Posterior vena cava (tissue), 2 donors: Measurements from ENCODE around the gene ZNF417. TPM values are rescaled to one million over a fixed set of nuclear protein-coding genes. Genes with fewer than 3 reads are reported as not detected.
"Not testable (repeated sequence)": the region's sequence is repeated elsewhere in the genome, so short reads cannot be mapped to it uniquely, and the experiment has no call there.

Experiments used
- DNase-seq: peaks from one replicate; pipeline ENCODE4 v3.0.0-alpha.2; 2020; ENCODE audit warnings: low spot score
- intact Hi-C, 2 donors: fragments of 100-400 bp; cut with DNase I; formaldehyde crosslinking; loops; one replicate each; pipeline versions ENCODE4 v1.14.1 to v1.14.2; 2022 to 2023
- long read RNA-seq, 2 donors: library from polyadenylated mRNA; unstranded; transcript quantifications; one replicate each; pipeline ENCODE4 v2.0.0, GENCODE V29; 2020 to 2021
- total RNA-seq, 2 donors: library from RNA; stranded (reverse); fragmentation: NEBNext Ultra II Directional; extraction: Animal tissue kit (Norgen Biotek cat#: 25700); gene quantifications; one replicate each; pipeline ENCODE4 v1.2.1, GENCODE V29; 2021
- donor health status: DM: yes; HTN: yes; CAD: no.
- donor health status: DM: yes; HTN: yes; CAD: no.

Gene ZNF417
- 10 to 100 TPM; 12.6 to 13.5 TPM for total RNA-seq
- long read RNA-seq, donor 1, partial matches to known transcripts = 0 of 3 reads
- long read RNA-seq, donor 1, other reads (novel, unspliced or antisense) = 3 of 3 reads
- long read RNA-seq, donor 2, partial matches to known transcripts = 0 of 1 reads
- long read RNA-seq, donor 2, other reads (novel, unspliced or antisense) = 1 of 1 reads

DNA sequence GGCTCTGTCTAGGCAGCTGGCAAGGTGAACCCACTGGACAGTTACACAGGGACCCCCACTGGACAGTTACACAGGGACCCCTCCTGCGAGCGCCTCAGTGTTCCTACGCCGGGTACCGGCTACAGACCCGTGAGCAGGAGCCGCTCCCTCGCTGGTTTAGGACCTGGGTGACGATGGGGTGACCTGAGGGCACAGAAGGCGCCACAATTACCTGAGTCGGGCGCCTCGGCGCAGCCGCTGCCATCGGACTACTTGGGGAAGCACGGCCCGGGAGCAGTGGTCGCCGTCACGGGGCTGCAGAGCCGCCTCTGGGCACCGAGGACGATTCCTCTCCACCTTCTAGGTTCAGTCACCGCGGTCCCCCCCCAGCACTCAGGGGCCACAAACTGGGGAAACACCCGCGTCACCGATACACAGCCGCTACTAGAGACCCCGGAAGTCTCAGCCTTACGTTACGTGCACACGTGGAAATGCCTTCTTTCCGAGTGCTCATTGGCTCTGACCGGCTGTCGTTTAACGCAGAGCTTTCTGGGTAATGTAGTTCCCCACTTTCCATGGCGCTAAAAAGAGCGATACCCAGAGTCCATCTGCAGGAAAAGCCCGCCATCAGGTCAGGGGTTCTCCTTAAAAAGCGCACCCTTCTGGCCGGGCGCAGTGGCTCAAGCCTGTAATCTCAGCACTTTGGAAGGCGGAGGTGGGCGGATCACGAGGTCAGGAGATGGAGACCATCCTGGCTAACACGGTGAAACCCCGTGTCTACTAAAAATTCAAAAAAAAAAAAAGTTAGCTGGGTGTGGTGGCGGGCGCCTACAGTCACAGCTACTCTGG lies at the start of gene ZNF417:
Gene ZNF417, minus strand, starts transcription at position 425 of the 828 bp plus-strand sequence. Its CDS starts 181 bp downstream, at position 244.
- intact Hi-C loops = not testable (repeated sequence)
- DNase-seq = peak; percentile 93

DNA sequence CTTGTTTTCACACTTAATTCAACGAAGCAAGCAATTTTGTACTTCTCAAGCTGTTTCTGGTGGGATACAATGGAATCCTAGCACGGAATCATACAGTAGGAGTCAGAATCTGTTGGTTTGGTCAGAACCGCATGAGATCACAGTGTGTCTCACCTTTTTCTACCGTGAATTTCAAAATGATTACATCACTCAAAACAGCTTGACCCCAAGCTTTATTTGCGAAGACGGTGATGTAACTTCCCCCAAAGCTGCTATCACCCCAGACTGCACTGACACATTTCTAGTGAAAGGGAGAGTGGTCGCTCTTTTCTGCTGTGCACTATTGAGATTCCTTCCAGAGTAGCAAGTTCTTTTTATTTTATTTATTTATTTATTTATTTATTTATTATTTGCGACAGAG lies 48.4 kb upstream of the ZNF417 start:
- no peak for DNase-seq
- intact Hi-C loops = no loop called here

DNA sequence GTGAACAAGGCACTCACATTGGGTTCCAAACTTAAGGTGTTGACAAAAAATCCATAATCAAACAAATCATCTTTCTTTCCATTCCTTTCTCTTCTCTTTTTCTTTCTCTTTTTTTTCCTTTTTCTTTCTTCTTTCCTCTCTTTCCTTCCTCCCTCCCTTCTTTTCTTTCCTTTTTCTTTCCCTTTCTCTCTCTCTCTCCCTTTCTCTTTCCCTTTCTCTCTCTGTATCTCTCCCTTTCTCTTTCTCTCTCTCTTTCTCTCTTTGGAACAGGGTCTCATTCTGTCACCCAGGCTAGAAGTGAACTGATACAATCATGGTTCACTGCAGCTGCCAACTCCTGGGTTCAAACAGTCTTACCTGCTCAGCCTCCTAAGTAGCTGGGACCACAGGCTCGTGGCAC lies 45.4 kb upstream of the ZNF417 start:
- intact Hi-C loops = no loop called here
- no peak for DNase-seq

DNA sequence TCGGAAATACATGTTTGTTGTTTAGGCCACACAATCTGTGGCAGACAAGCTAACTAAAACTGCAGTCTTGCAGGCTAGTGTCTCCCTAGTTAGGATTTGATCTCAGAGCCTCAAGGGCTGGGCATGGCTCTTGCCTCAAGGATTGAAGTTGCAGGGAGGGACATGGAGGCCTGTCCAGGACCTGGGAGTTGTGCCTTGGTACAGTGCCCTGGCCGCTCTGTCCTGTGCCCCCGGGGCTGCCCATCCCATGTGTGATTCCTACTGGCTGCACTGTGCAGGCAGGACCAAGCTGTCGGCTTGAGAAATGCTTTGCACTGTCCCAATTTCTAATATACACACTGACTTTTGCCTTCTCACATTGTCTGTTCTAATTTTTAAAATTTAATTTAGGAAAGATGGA lies 38.6 kb upstream of the ZNF417 start:
- DNase-seq = no peak
- intact Hi-C loops = no loop called here

DNA sequence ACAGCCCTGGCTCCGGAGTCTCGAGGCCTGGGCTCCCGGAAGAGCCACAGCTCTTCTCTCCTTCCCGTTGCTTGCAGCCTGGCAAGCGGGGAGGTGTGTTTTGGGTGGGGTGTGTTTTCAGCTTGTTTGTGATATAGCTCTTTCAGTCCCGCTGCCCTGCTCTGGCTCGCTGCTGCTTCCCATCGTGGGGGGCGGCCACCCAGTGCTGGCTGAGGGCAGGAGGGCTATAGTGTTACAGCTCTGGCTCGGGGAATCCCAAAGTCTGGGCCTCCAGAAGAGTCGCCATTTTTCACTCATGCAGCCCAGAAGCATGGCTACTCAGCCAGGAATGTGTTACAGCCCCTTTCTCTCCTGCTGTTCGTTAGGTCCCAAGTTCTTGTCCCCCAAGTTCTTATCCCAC lies 33.3 kb upstream of the ZNF417 start:
- intact Hi-C loops = no loop called here

DNA sequence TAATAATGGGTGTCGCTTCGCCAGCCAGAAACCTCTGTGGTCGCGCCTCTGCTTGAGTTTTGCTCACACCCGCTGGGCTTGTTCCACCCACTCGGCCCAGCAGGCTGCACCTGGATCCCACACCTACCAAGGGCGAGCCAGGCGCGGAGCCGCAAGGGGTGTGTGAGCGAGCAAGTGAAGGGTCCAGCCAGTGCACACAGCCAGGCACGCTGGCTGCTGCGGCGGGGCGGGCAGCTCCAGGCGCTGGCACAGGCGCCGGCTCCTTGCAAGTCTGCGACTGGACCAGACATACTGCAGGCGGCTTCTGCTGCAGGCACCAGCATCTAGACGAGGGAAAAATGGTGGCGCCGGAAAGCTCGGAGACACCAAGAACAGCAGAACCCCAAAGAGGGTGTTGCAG lies 32.9 kb upstream of the ZNF417 start:
- no peak for DNase-seq

More for the DNA sequence above, 33.3 kb upstream of the ZNF417 start:
- no peak for DNase-seq

DNA sequence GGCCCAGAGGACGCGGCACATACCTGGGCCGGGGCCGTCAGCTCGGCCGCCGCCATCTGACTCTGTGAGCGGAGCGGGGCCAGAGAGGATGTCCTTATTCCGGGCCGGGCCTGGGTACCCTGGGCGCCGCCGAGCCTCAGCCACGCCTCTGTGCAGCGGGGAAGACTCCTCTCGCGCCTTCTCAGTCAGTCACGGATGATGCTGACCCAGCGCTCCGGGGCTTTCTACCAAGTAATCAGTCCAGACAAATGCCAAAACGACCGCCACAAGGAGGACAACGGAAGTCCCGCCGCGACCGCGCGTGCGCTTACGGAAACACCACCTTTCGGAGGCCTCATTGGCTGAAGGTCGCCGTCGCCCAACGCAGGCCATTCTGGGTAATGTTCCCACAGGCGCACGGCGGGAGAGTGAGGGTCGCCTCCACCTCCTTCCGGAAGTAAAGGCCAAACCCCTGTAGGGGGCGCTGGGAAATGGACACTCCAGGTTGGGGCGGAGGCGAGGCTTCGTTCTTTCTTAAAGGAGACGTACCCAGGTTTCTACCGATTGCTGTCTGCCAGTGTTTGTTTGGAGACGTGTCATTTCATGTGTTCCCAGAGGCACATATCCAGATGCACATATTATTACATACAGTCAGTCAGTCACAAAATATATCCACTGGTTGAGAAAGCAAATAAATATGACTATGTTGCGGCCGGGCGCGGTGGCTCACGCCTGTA lies 31.2 kb upstream of the ZNF417 start, which contains the start of gene ZNF256:
Gene ZNF256, minus strand, starts transcription at position 288 of the 716 bp plus-strand sequence. Its CDS starts 232 bp downstream, at position 56.
- intact Hi-C loops = no loop called here
- peak; percentile 98 for DNase-seq

More for the DNA sequence above, 32.9 kb upstream of the ZNF417 start:
- intact Hi-C loops = no loop called here

DNA sequence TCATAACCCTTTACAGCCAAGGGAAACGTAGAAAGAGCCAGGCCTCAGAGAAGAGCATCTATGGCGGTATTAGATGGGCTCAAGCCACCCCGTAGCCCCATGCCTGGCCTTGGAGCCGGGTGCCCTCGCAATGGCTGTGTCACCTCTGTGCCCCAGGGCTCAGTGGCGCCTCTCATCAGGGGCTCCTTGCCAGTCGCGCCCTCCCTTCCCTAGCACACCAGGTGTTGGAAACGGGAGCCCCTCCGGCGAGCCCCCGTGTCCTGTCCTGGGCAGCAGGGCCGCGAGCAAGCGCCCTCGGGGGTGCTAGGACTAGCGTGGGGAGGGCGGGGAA lies 30.7 kb upstream of the ZNF417 start:
- intact Hi-C loops = no loop called here
- no peak for DNase-seq

DNA sequence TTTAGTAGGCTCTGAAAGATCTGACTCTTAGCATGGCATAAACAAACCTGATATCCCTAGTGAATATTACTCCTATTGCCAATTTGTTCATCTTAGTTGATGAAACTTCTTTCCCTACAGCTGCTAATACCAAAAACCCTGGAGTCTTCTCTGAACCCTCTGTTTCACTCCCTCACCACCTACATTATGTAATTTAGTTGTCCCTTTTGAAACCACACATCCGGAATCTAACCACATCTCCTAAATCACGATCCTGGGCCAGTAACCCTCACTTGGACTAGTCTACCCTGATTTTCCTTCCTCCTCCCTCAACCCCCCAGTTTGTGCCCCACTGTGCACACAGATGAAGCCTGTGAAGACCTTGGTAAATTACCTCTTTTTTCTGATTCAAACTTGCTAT lies 29.9 kb upstream of the ZNF417 start:
- DNase-seq = no peak
- intact Hi-C loops = no loop called here

DNA sequence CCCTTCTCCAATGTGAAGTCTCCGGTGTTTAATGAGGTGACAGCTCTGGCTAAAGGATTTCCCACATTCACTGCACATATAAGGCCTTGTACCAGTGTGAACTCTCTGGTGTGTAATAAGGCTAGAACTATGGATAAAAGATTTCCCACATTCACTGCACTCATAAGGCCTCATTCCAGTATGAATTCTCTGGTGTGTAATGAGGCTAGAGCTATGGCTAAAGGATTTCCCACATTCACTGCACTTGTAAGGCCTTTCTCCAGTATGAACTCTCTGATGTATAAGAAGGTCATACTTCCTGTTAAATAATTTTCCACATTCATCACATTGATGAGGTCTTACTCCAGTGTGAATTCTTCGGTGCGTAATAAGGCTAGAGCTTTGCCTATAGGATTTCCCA lies 25.2 kb upstream of the ZNF417 start:
- intact Hi-C loops = no loop called here
- DNase-seq = no peak

DNA sequence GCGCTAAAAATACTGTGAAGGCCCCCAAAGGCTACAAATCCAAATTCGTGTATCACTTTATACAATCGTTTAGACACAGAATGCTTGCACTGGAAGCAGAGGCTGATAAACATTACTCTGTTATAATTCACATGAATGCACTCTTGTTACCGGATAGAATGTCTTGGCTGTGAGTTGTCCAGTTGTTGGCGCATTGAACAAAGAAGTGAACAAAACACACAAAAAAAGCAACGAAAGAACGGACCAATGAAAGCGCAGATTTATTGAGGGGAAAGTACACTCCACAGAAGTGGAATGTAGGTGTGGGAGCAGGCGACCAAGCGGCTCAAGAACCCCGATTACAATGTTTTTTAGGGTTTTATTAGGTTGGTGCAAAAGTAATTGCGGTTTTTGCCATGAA lies 19.3 kb upstream of the ZNF417 start:
- intact Hi-C loops = no loop called here
- no peak for DNase-seq

DNA sequence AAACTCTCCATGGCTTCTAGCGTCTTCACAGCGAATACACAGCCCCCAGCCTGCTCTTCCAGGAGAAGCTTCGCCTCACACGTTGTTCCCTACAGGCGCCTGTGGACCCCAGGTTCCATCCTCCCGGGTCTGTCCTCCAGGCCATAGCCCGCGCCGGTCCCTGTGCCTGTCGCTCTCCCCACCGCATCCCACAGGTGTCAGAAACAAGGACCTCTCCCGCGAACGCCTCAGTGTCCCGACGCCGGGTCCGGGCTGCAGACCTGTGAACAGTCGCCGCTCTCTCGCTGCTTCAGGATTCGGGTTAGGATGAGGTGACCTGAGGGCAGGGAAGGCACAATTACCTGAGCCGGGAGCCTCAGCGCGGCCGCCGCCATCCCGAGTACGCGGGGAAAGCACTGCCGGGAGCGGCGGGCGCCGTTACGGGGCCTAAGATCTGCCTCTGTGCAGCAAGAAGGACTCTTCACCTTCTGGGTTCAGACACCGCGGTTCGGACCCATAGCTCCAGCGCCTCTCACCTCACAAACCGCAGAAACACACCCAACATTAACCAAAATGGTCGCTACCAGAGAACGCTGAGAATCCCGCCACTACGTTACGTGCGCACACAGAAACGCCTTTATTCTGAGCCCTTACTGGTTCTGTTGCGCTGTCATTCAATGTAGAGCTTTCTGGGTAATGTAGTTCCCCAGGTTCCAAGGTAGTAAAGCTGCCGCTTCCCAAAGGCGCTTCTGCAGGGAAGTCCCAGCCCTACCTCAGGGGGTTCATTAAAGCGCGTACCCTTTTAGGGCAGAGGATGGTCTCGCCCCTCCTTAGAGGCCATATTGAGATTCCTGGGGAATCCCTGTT lies 18.7 kb upstream of the ZNF417 start, which contains the start of gene ZNF418:
Gene ZNF418, minus strand, starts transcription at position 583 of the 846 bp plus-strand sequence. CDS start 1,580 bp downstream, outside the sequence.
- peak; percentile 83 for DNase-seq

DNA sequence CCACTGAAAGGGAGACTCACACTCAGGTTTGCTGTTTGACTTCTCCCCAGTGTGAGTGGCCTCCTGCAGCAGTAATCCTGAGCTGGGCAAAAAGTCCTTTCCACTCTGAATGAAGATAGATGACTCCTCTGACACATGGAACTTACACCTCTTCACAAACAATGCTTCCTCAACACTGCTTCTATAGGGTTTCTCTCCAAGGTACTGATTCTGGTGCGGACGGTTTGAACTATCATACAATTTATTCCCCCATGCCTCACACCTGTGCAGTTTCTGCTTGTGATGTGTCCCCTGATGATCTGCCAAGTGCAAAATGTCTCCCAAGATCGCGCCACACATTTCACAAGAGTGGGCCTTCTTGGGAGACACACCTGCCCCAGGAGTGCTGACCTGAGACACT lies 11.2 kb upstream of the ZNF417 start:
- DNase-seq = no peak
- intact Hi-C loops = no loop called here

More for the DNA sequence above, 18.7 kb upstream of the ZNF417 start, which contains the start of gene ZNF418:
- intact Hi-C loops = no loop called here

DNA sequence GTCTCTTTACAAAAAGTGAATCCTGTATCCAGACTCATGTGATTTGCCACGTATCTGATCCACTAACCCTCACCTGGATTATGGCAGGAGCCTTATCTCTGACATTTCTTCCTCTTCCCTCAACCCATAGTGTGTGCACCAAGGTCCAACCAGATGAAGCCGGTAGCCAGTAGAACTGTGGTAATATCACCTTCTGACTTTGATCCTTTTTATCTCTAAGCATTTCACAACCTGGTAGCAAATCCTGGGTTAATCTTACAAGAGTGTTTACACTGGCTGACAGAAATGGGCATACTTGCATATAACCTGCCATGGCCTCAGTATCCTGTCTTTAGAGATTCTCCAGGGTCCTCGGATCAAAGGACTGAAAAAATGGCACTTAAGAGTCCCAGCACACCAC lies 1.9 kb downstream of the ZNF417 start:
- DNase-seq = no peak
- intact Hi-C loops = no loop called here

DNA sequence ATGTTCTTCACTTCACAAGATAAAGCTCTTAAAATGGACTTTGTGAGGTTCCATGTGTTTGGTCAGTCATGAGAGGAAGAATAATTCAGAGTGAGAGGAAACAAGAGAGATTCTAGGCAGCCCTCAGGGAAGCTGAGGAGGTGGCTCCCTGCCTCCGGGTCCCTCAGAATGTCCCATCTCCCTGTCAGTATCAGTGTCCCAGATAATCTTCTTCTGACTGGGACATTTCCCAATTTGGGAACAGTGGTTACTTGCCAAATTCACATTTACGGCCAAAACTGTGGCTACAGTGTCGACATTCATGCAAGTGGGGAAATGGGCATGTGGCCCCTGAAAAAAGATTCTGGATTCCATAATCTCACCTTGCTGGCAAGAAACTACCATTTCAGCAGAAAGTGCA lies 9.0 kb downstream of the ZNF417 start:
- no peak for DNase-seq
- intact Hi-C loops = no loop called here

DNA sequence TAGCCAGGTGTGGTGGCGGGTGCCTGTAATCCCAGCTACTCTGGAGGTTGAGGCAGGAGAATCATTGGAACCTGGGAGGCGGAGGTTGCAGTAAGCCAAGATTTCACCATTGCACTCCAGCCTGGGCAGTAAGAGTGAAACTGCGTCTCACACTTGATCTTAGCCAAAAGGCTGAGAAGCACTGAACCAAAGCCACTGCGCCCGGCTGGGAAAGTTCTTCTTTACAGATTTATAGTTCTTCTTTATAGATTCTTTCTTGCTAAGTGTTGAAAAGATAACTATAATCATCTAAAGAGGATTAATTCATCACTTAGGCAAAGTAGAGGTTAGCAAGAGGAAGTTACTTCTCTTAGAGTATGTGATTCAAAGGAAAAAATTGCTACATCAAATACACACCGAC lies 11.1 kb downstream of the ZNF417 start:
- no peak for DNase-seq
- intact Hi-C loops = no loop called here

DNA sequence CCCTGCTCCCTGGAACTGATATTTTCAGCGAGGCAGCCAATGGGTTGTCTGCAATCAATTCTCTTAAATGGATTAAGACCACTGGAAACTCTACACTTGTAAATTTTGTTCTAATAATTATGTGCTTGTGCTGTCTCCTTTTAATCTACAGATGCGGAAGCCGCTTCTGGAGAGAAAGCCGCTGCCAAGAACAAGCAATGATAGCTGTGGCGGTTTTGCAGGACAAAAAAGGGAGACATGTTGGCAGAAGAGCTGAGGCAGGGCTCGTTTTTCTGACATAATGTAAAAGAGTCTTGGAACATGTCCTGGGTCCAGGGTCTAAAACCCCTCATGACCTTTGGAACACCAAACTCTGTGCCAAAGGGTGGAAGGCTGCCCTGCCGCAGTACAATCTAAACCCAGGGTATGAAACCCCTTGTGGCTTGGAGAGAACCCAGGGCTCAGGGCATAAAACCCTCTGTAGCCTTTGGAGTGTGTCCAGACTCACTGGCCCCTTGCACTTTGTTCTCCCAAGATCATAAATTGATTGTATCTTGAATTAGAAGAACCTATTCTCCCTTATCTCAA lies 12.7 kb downstream of the ZNF417 start:
- intact Hi-C loops = no loop called here
- DNase-seq = no peak

DNA sequence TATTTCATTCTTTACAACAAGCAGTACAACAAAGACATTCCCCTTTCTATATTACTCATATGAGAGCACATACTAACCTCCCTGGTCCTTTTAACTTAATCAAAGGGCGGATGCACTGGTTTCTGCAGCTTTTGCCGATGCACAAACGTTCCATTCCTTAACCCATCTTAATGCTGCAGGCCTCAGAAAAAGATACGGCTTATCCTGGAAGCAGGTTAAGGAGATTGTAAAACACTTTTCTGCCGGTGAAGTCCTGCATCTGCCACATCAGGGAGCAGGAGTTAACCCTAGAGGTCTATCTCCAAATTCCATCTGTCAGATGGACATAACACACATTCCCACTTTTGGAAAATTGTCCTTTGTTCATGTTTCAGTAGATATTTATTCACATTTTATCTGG lies 16.1 kb downstream of the ZNF417 start:
- DNase-seq = no peak
- intact Hi-C loops = no loop called here

DNA sequence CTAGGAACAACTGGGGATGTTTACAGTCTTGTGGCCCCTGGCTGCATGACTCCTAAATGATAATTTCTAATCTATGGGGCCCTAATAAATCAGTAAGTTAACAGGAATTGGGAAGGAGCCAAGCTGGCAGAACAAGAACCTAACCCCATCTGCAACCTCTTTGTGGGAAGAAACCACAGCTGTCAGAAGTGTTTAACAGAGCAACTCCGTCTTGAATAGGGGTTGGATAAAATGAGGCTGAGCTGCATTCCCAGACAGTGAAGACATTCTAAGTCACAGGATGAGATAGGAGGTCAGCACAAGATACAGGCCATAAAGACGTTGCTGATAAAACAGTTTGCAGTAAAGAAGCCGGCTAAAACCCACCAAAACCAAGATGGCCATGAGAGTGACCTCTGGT lies 25.7 kb downstream of the ZNF417 start:
- DNase-seq, intact Hi-C loops: not testable (repeated sequence)
